HG02678 (cell line): ENCODE data around the gene ATP11B.

Experiments used
- ATAC-seq: cut with Tn5 transposase; IDR thresholded peaks from one replicate; pipeline ENCODE4 v1.9.1; 2021; ENCODE audit warnings: mild to moderate bottlenecking, moderate library complexity; ENCODE audit not compliant: unreplicated experiment

ATP11B gene

GRCh38 chr3:182908471-182908870 is 115.2 kb downstream of the ATP11B start:
- ATAC-seq: no peak

- ATAC-seq: no peak
Observed at GRCh38 chr3:182909318-182910040, 116.2 kb downstream of the ATP11B start.

- no peak for ATAC-seq
Observed at GRCh38 chr3:182910936-182911781, 117.9 kb downstream of the ATP11B start.

DNA sequence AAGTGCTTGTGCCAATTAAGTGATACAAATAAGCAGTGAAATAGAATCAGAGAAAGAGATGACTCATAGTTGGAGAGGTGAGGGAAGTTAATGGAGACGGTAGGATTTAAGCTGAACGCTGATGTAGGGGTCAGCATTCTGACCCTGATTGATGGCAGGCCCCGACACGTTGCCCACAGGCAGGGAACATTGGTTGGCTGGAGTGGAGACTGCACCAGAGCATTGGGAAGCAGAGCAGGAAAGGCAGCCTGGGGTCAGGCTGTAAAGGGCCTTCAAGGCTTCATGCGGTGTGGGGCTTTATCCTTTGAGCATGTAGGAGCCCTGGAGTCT is 118.4 kb downstream of the ATP11B start:
- no peak for ATAC-seq

- no peak for ATAC-seq
Observed at GRCh38 chr3:182912474-182912873, 119.2 kb downstream of the ATP11B start.

- peak; percentile 91 for ATAC-seq
Observed at GRCh38 chr3:182913889-182914288, 120.6 kb downstream of the ATP11B start.

DNA sequence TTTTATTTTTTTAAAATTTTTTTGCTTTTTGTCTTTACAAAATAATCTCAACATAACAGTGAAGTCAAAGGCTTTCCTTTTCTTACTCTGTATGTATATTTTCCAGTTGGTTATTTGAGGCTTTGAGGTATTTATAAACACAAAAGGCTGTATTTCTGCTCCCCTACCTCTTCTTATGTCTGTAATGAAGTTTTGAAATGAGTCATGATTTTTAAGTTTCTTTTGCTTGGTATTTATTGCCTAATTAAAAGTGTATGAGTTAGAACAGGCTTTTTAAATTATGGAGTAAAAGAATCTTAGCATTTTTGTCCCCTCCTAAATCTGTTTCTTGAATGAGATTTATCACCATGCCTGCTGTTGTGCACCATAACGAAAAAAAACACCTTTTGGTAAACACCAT is 121.0 kb downstream of the ATP11B start:
- ATAC-seq: peak; percentile 43

- no peak for ATAC-seq
Observed at GRCh38 chr3:182917134-182917533, 123.8 kb downstream of the ATP11B start.

GRCh38 chr3:182919866-182920357 is 126.6 kb downstream of the ATP11B start:
- ATAC-seq: no peak

- ATAC-seq: no peak
Observed at GRCh38 chr3:182920515-182921084, 127.3 kb downstream of the ATP11B start.

GRCh38 chr3:182921665-182922355 is 128.5 kb downstream of the ATP11B start:
- no peak for ATAC-seq

DNA sequence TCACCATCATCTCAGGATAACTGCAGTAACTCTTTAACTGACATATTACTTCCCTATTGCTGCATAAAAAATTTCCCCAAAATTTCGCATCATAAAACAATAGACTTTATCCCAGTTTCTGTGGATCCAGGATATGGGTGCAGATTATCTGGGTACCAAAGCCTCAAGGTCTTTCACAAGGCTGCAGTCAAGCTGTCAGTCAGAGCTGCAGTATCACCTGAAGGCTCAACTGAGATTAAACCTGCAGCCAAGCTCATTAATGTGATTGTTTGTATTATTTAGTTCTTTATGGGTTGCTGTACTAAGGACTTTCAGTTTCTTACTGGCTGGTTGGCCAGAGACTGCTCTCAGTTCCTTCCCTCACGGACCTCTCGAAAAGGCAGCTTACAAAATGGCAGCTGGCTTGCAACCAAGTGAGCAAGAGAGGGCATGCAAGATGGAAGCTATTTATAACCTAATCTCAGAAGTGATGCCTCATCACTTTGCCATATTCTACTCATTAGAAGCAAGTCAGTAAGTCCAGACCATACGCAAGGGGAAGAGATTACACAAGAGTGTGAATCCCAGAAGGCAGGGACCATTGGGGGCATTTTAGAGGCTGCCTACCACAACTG is 132.1 kb downstream of the ATP11B start:
- peak; percentile 95 for ATAC-seq

DNA sequence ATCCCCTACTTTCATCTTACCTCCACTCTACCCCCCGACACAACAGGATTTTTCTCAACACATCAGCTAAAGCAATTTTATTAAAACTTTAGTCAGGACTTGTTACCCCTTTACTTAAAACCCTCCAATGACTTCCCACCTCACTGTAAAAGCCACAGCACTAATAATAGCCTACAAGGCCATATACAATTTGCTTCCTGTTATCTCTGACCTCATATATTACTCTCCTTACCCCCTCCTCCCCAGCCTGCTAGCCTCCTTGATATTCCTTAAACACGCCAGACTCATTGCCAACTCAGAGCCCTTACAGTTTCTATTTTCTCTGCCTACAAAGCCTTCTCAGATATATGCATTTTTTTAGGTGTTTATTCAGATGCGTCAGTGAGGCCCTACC is 132.6 kb downstream of the ATP11B start:
- ATAC-seq: no peak

DNA sequence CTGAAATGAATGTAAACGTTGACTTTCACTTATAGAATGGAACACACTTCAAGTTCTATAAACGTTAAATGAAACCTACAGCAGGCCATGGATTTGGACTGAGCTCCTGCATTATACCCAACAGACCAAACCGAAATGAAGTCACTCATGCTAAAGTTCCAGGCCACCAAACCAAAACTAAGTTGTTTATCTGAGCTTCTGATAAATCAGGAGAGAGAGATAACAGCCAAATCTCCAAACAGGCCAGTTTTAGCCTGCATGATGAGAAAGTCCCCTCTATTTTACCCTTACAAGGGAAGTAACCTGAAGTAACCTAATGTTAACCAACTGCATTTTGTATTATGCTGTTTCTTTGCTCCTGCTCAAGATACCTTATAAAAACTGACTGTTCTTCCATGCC is 142.5 kb downstream of the ATP11B start:
- ATAC-seq: no peak

DNA sequence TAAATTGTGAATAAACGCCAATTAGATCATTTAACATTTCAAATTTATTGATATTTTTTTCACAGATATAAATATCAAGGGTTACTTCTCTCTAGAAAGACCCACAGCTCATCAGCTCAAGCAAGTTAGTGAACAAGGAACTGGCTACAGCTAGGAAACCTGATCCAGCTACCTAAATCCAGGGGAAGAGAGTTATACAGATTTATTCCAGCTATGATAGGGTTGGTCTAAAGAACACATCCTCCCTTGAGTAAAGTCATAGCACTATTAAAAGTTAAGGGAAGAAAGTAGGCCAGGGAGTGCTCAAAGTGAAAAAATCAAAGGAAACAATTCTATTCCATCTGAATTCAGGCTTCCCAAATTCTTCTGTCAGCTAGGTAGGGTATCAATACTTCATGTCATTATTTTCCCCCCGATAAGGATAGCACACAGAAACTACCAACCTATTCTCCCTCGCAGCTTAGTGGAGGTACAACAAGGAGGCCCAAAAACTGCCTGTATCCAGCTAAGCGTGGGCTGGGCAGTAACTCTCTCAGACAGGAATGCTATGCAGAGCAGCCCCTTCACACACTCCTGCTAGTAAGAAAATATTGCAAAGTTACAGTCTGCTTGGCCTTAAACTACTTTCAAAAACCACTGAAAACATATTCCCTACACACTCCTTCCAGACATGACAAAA is 143.1 kb downstream of the ATP11B start:
- ATAC-seq: no peak

- ATAC-seq: no peak
Observed at GRCh38 chr3:182936918-182937285, 143.6 kb downstream of the ATP11B start.

GRCh38 chr3:182937293-182938051 is 144.2 kb downstream of the ATP11B start:
- peak; percentile 91 for ATAC-seq

GRCh38 chr3:182940266-182940808 is 147.0 kb downstream of the ATP11B start:
- ATAC-seq: no peak

- ATAC-seq: no peak
Observed at GRCh38 chr3:182941719-182942118, 148.4 kb downstream of the ATP11B start.
